IPS-18a (cell line): Measurements from ENCODE around the gene IBA57.
"Not testable (repeated sequence)": the region's sequence is repeated elsewhere in the genome, so short reads cannot be mapped to it uniquely, and the experiment has no call there.

Experiments
- H3K27ac ChIP-seq: one replicate; pipeline ENCODE4 v1.5.1; 2013; ENCODE audit warnings: low read length
- H3K27me3 ChIP-seq: one replicate; pipeline ENCODE4 v1.6.1; 2013; ENCODE audit warnings: mild to moderate bottlenecking, low read length; ENCODE audit not compliant: control insufficient read depth, insufficient read depth
- H3K36me3 ChIP-seq: one replicate; pipeline ENCODE4 v1.6.1; 2013; ENCODE audit warnings: low read depth, low read length; ENCODE audit not compliant: control insufficient read depth
- H3K4me1 ChIP-seq: one replicate; pipeline ENCODE4 v1.6.1; 2013; ENCODE audit warnings: low read depth, low read length; ENCODE audit not compliant: control insufficient read depth
- H3K4me3 ChIP-seq: one replicate; pipeline ENCODE4 v1.5.1; 2013; ENCODE audit warnings: low read length
- H3K9ac ChIP-seq: one replicate; pipeline ENCODE4 v1.6.1; 2013; ENCODE audit warnings: mild to moderate bottlenecking, low read length, moderate library complexity
- H3K9me3 ChIP-seq: one replicate; pipeline ENCODE4 v1.6.1; 2013; ENCODE audit warnings: low read depth, low read length; ENCODE audit not compliant: control insufficient read depth

Gene IBA57

DNA sequence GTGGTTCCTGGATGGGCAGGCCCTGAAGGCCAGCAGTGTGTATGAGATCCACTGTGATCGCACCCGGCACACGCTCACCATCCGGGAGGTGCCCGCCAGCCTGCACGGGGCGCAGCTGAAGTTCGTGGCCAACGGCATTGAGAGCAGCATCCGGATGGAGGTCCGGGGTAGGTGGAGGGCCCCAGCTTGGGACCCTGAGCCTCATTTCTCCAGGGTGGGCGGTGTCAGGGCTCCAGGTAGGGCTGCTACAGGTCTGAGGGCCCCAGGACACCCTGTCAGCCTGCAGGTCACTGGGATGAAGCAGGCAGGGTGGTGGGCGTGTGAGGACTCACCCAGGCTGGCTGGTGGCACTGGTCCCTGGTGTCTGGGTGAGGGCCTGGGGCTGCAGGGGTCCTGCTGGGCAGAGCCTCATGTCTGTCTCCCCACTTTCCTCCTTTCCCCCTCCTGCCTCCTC, 50.1 kb downstream of the IBA57 start:
- peaks cover 34% of the 10 kb centered on the region for H3K36me3 ChIP-seq
- no peaks in the 10 kb centered on the region for H3K9me3 ChIP-seq
- no peaks in the 10 kb centered on the region for H3K4me1 ChIP-seq
- H3K27me3 ChIP-seq: no peaks in the 10 kb centered on the region
- no peak overlapping the region for H3K4me3 ChIP-seq
- H3K27ac ChIP-seq: no peak overlapping the region
- no peak overlapping the region for H3K9ac ChIP-seq

- H3K4me3 ChIP-seq: no peak overlapping the region
Measured at GRCh38 chr1:228216371-228217320, 51.0 kb downstream of the IBA57 start.

GRCh38 chr1:228217551-228218344, 52.1 kb downstream of the IBA57 start:
- Histone ChIP-seq H3K9ac (no peak overlapping the region), H3K9me3 (no peaks in the 10 kb centered on the region), H3K27ac (no peak overlapping the region), H3K36me3 (peaks cover 37% of the 10 kb centered on the region), H3K4me1 (no peaks in the 10 kb centered on the region), H3K27me3 (no peaks in the 10 kb centered on the region), H3K4me3 (no peak overlapping the region)

More at GRCh38 chr1:228216371-228217320, 51.0 kb downstream of the IBA57 start:
- Histone ChIP-seq H3K9me3 (no peaks in the 10 kb centered on the region), H3K9ac (no peak overlapping the region), H3K27me3 (no peaks in the 10 kb centered on the region), H3K4me1 (no peaks in the 10 kb centered on the region), H3K27ac (no peak overlapping the region), H3K36me3 (peaks cover 34% of the 10 kb centered on the region)

DNA sequence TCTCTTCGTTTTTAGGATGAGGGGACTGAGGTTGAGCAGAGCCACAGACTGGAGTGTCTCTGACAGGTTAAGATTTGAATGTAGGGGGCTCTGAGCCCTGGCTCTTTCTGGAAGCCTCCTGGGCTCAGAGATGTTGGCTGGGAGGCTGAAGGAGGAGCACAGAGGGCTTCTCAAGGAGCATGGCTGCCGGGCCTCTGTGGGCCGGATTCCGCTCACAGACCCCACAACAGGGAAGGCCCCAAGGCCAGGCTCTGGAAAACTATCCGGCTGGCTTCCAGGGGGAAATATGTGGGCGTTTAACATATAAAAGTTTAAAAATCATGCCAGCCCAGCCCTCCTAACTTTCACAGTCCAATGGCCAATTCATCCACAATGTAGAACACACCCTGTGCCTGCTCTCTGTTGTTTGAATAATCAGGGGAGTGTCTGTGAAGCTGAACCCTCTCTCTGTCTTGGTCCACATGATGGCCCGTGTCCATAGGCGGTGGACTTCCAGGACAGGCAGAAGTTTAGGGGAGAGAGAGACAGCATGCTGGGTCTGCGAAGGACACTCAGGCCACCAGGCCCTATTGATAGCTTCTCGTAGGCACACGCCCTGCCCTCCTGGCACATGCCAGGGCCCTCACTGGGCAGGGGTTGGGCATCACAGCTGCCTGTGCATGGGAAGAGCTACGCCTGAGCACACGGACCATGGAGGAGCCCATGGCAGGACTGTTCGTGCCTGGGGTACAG, 53.1 kb downstream of the IBA57 start:
- Histone ChIP-seq H3K36me3 (peaks cover 37% of the 10 kb centered on the region), H3K4me3 (no peak overlapping the region), H3K9ac (no peak overlapping the region), H3K4me1 (no peaks in the 10 kb centered on the region), H3K9me3 (no peaks in the 10 kb centered on the region), H3K27ac (no peak overlapping the region), H3K27me3 (no peaks in the 10 kb centered on the region)

DNA sequence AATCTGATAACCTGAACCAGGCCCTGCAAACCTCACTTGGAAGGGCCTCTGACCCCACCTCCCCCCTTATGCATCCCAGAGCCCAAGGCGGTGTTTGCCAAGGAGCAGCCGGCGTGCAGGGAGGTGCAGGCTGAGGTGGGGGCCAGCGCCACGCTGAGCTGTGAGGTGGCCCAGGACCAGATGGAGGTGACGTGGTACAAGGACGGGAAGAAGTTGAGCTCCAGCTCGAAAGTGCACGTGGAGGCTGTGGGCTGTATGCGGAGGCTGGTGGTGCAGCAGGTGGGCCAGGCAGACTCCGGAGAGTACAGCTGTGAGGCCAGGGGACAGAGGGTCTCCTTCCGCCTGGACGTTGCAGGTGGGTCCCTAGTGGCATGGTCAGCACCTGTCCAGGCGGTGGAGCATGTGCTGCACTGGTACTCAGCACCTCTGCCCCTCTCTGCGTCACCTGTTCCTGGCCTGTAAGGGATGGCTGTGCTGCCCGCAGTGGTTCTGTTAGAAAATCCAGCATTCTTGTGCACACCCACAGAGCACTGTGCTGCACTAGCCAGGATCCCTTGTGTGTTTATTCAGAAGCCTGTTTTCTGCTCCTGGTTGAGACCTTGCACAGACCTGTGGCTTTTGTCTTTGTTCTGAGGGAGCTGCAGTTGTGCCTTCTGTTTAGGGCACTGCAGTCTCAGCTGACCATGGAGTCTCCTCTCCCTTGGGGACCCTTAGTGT, 53.8 kb downstream of the IBA57 start:
- Histone ChIP-seq H3K27me3 (no peaks in the 10 kb centered on the region), H3K9ac (no peak overlapping the region), H3K9me3 (no peaks in the 10 kb centered on the region), H3K36me3 (peaks cover 39% of the 10 kb centered on the region), H3K4me1 (no peaks in the 10 kb centered on the region), H3K27ac (no peak overlapping the region), H3K4me3 (no peak overlapping the region)

- Histone ChIP-seq H3K4me3 (no peak overlapping the region), H3K27ac (no peak overlapping the region), H3K4me1 (no peaks in the 10 kb centered on the region), H3K27me3 (no peaks in the 10 kb centered on the region), H3K9ac (no peak overlapping the region), H3K36me3 (peaks cover 45% of the 10 kb centered on the region), H3K9me3 (no peaks in the 10 kb centered on the region)
Measured at GRCh38 chr1:228219962-228220780, 54.6 kb downstream of the IBA57 start.

- peaks cover 47% of the 10 kb centered on the region for H3K36me3 ChIP-seq
- not testable (repeated sequence) for H3K27ac ChIP-seq, H3K4me1 ChIP-seq, H3K27me3 ChIP-seq, H3K4me3 ChIP-seq, H3K9me3 ChIP-seq, H3K9ac ChIP-seq
Measured at GRCh38 chr1:228221097-228221496, 55.5 kb downstream of the IBA57 start.

DNA sequence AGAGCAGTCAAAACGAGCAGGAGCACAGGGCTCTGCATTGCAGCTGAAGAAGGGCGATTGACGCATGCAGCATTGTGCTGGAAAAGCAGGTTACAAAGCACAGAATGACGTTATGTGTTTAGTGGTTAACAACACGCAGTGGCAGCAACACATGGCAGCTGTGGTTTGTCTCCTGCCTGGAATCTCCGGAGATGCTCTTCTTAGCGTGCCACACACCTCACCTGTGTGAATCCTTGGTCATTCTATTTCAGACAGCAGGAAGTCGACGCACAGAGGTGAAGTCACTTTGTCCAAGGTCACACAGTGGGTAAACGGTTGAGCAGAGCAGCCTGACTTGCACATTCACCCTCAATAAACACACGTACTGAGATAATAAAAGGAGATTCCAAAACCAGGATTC, 56.9 kb downstream of the IBA57 start:
- no peaks in the 10 kb centered on the region for H3K27me3 ChIP-seq
- H3K36me3 ChIP-seq: peaks cover 45% of the 10 kb centered on the region
- no peak overlapping the region for H3K27ac ChIP-seq
- H3K4me3 ChIP-seq: no peak overlapping the region
- H3K9ac ChIP-seq: no peak overlapping the region
- H3K4me1 ChIP-seq: no peaks in the 10 kb centered on the region
- H3K9me3 ChIP-seq: no peaks in the 10 kb centered on the region

GRCh38 chr1:228224198-228225164, 58.9 kb downstream of the IBA57 start:
- no peaks in the 10 kb centered on the region for H3K9me3 ChIP-seq
- no peak overlapping the region for H3K27ac ChIP-seq
- H3K4me3 ChIP-seq: no peak overlapping the region
- no peaks in the 10 kb centered on the region for H3K27me3 ChIP-seq
- no peaks in the 10 kb centered on the region for H3K4me1 ChIP-seq
- H3K36me3 ChIP-seq: peaks cover 38% of the 10 kb centered on the region
- no peak overlapping the region for H3K9ac ChIP-seq
